A673 (cell line): ENCODE results near the gene SFTPB.

Experiments
- CTCF ChIP-seq: fragments of 300-800, 200-600 bp; sonication (generic); conservative IDR thresholded peaks from 2 replicates; pipeline ENCODE4 v1.5.1; 2017; ENCODE audit warnings: low read depth, mild to moderate bottlenecking, antibody characterized with exemption, low read length, moderate library complexity, mixed read lengths
- EZH2 ChIP-seq: fragments of 200-600 bp; sonication (generic); IDR thresholded peaks from 2 replicates; pipeline ENCODE4 v1.6.1; 2017; ENCODE audit warnings: borderline replicate concordance, low read depth, mild to moderate bottlenecking, mixed read lengths, antibody characterized with exemption, low read length; ENCODE audit not compliant: poor library complexity, severe bottlenecking

GRCh38 chr2:85672456-85672855 lies 4.5 kb upstream of the SFTPB start:
- no peak for TF ChIP-seq CTCF
- no peak for TF ChIP-seq EZH2
